Uterus (tissue), 2 donors: ENCODE measurements around the gene MRPS31.
"Not testable (repeated sequence)": the region's sequence is repeated elsewhere in the genome, so short reads cannot be mapped to it uniquely, and the experiment has no call there.

Source experiments
- POLR2A ChIP-seq, 2 donors: fragments of 450-650 bp; IDR thresholded peaks; one replicate each; pipeline ENCODE4 v1.6.1; 2016; ENCODE audit warnings: antibody characterized with exemption in 2 of 2, mild to moderate bottlenecking in 1 of 2, moderate library complexity in 1 of 2
- TF ChIP-seq, protein P1 (sequence below), 4 experiments: fragments of 200-600 bp in 2 of 4; fragments of 450-650 bp in 2 of 4; sonication (generic) in 2 of 4; IDR thresholded peaks; one replicate each; pipeline ENCODE4 v1.5.1; 2016 to 2019; ENCODE audit warnings: antibody characterized with exemption in 4 of 4, mild to moderate bottlenecking in 2 of 4, moderate library complexity in 1 of 4

DNA sequence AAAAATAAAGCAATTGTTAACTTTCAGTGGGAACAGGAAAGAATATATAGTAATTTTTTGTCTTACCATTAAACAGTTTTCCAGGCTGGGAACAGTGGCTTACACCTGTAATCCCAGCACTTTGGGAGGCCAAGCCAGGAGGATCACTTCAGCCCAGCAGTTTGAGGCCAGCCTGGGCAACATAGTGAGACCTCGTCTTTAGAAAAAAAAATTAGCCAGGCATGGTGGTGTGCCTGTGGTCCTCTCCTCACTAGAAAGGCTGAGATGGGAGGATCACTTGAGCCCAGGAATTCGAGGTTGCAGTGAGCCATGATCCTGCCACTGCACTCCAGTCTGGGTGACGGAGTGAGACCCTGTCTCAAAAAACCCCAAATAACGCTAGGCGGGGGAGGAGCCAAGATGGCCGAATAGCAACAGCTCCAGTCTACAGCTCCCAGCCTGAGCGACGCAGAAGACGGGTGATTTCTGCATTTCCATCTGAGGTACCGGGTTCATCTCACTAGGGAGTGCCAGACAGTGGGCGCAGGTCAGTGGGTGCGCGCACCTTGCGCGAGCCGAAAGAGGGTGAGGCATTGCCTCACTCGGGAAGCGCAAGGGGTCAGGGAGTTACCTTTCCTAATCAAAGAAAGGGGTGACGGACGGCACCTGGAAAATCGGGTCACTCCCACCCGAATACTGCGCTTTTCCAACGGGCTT lies 36.3 kb downstream of the MRPS31 start:
- TF ChIP-seq, protein P1, sequence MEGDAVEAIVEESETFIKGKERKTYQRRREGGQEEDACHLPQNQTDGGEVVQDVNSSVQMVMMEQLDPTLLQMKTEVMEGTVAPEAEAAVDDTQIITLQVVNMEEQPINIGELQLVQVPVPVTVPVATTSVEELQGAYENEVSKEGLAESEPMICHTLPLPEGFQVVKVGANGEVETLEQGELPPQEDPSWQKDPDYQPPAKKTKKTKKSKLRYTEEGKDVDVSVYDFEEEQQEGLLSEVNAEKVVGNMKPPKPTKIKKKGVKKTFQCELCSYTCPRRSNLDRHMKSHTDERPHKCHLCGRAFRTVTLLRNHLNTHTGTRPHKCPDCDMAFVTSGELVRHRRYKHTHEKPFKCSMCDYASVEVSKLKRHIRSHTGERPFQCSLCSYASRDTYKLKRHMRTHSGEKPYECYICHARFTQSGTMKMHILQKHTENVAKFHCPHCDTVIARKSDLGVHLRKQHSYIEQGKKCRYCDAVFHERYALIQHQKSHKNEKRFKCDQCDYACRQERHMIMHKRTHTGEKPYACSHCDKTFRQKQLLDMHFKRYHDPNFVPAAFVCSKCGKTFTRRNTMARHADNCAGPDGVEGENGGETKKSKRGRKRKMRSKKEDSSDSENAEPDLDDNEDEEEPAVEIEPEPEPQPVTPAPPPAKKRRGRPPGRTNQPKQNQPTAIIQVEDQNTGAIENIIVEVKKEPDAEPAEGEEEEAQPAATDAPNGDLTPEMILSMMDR (IDR thresholded peaks at IDR 0.05) = not testable (repeated sequence)
- not testable (repeated sequence) for TF ChIP-seq POLR2A (IDR thresholded peaks at IDR 0.05)
